Gastrocnemius medialis (tissue), 4 donors: ENCODE results near the gene PIGS.
"Not testable (repeated sequence)": the region's sequence is repeated elsewhere in the genome, so short reads cannot be mapped to it uniquely, and the experiment has no call there.

ENCODE experiments used
- POLR2A ChIP-seq, 2 donors: fragments of 450-650 bp; IDR thresholded peaks; one replicate each; pipeline ENCODE4 v1.6.1; 2017; ENCODE audit warnings: antibody characterized with exemption in 2 of 2, mild to moderate bottlenecking in 2 of 2, moderate library complexity in 2 of 2
- TF ChIP-seq, protein P1 (sequence below), 5 experiments: fragments of 450-650 bp in 3 of 5; fragments of 200-600 bp in 2 of 5; sonication (generic) in 2 of 5; IDR thresholded peaks in 4 of 5; conservative IDR thresholded peaks in 1 of 5; 1 replicate in 4 of 5; 2 replicates in 1 of 5; pipeline ENCODE4 v1.5.1; 2016 to 2019; ENCODE audit warnings: antibody characterized with exemption in 5 of 5, mild to moderate bottlenecking in 3 of 5, moderate library complexity in 3 of 5

DNA sequence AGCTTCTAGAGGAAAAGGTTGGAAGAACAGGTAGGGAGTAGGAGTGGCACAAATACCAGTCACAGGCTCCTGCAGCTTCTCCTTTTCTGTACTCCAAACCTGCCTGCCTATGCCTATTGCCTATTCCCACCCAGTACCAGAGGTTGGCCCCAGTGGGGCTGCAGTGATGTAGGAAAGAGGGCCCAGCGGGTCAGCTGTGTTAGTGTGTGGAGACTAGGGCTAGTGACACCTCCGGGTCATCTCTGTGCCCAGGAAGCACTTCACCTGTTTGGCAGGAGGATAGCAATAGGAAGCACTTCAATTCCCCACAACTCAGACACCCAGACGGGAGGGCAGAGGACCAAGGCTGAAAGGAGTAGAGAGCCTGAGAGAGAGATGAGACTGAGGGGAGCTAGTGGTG lies 4.7 kb upstream of the PIGS start:
- TF ChIP-seq, protein P1, sequence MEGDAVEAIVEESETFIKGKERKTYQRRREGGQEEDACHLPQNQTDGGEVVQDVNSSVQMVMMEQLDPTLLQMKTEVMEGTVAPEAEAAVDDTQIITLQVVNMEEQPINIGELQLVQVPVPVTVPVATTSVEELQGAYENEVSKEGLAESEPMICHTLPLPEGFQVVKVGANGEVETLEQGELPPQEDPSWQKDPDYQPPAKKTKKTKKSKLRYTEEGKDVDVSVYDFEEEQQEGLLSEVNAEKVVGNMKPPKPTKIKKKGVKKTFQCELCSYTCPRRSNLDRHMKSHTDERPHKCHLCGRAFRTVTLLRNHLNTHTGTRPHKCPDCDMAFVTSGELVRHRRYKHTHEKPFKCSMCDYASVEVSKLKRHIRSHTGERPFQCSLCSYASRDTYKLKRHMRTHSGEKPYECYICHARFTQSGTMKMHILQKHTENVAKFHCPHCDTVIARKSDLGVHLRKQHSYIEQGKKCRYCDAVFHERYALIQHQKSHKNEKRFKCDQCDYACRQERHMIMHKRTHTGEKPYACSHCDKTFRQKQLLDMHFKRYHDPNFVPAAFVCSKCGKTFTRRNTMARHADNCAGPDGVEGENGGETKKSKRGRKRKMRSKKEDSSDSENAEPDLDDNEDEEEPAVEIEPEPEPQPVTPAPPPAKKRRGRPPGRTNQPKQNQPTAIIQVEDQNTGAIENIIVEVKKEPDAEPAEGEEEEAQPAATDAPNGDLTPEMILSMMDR (IDR thresholded peaks at IDR 0.05 in 4 of 5, conservative IDR thresholded peaks at IDR 0.05 in 1 of 5) = not testable (repeated sequence)
- not testable (repeated sequence) for TF ChIP-seq POLR2A (IDR thresholded peaks at IDR 0.05)
